Thyroid gland (tissue), 4 donors: ENCODE data around the gene ADIPOR1.

ENCODE experiments used
- POLR2A ChIP-seq, 2 donors: fragments of 450-650 bp; IDR thresholded peaks; one replicate each; pipeline ENCODE4 v1.6.1; 2017; ENCODE audit warnings: antibody characterized with exemption in 2 of 2, mild to moderate bottlenecking in 2 of 2, moderate library complexity in 1 of 2
- TF ChIP-seq, protein P1 (sequence below), 6 experiments: fragments of 200-600 bp in 3 of 6; fragments of 450-650 bp in 3 of 6; sonication (generic) in 3 of 6; IDR thresholded peaks; one replicate each; pipeline ENCODE4 v1.5.1; 2016 to 2019; ENCODE audit warnings: antibody characterized with exemption in 6 of 6, mild to moderate bottlenecking in 2 of 6, inconsistent platforms in 1 of 6, moderate library complexity in 1 of 6

DNA sequence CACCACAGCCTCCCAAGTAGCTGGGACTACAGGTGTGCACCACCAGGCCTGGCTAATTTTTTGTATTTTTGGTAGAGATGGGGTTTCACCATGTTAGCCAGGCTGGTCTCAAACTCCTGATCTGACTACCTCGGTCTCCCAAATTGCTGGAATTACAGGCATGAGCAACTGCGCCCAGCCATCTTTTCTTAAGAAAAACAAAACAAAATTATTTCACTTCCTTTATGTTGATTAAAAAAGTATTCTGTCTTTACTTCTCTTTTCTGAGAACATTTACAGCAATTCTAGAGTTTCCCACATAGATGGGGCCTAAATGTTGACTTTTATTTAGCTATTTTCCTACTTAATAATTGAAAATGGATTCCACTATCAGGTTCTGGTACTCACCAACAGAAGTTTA, 31.8 kb upstream of the ADIPOR1 start:
- no peak for TF ChIP-seq POLR2A (IDR thresholded peaks at IDR 0.05)
- TF ChIP-seq, protein P1, sequence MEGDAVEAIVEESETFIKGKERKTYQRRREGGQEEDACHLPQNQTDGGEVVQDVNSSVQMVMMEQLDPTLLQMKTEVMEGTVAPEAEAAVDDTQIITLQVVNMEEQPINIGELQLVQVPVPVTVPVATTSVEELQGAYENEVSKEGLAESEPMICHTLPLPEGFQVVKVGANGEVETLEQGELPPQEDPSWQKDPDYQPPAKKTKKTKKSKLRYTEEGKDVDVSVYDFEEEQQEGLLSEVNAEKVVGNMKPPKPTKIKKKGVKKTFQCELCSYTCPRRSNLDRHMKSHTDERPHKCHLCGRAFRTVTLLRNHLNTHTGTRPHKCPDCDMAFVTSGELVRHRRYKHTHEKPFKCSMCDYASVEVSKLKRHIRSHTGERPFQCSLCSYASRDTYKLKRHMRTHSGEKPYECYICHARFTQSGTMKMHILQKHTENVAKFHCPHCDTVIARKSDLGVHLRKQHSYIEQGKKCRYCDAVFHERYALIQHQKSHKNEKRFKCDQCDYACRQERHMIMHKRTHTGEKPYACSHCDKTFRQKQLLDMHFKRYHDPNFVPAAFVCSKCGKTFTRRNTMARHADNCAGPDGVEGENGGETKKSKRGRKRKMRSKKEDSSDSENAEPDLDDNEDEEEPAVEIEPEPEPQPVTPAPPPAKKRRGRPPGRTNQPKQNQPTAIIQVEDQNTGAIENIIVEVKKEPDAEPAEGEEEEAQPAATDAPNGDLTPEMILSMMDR (IDR thresholded peaks at IDR 0.05), result no peak
